Testis (tissue), 3 donors: ENCODE data around the gene EPN1. TPM values are rescaled to one million over a fixed set of nuclear protein-coding genes. Genes with fewer than 3 reads are reported as not detected.

Source experiments
- DNase-seq: peaks from one replicate; pipeline ENCODE4 v3.0.0-alpha.2; 2019
- H3K27ac ChIP-seq, 2 donors: fragments of 200-600 bp; sonication (generic); one replicate each; pipeline ENCODE4 v1.5.1; 2019
- H3K27me3 ChIP-seq: fragments of 200-600 bp; sonication (generic); one replicate; pipeline ENCODE4 v1.5.1; 2019
- H3K36me3 ChIP-seq: fragments of 200-600 bp; sonication (generic); one replicate; pipeline ENCODE4 v1.5.1; 2017; ENCODE audit warnings: low read depth; ENCODE audit errors: missing control alignments
- H3K4me1 ChIP-seq: fragments of 200-600 bp; sonication (generic); one replicate; pipeline ENCODE4 v1.5.1; 2019
- H3K4me3 ChIP-seq, 2 donors: fragments of 200-600 bp; sonication (generic); one replicate each; pipeline ENCODE4 v1.5.1; 2017 to 2019
- H3K9me3 ChIP-seq: fragments of 200-600 bp; sonication (generic); one replicate; pipeline ENCODE4 v1.5.1; 2017
- CTCF ChIP-seq, 3 experiments: fragments of 450-650 bp in 2 of 3; fragments of 200-600 bp in 1 of 3; sonication (generic) in 1 of 3; IDR thresholded peaks; one replicate each; pipeline ENCODE4 v1.5.1; 2016 to 2019; ENCODE audit warnings: antibody characterized with exemption in 3 of 3, mild to moderate bottlenecking in 2 of 3, moderate library complexity in 1 of 3
- POLR2A ChIP-seq: fragments of 450-650 bp; IDR thresholded peaks from one replicate; pipeline ENCODE4 v1.6.1; 2017; ENCODE audit warnings: antibody characterized with exemption, mild to moderate bottlenecking, moderate library complexity
- WGBS, 2 donors: methylation state at CpG; one replicate each; pipeline ENCODE4 v1.1.5; 2018; 5-methylcytosine and 5-hydroxymethylcytosine counted together
- intact Hi-C: fragments of 100-400 bp; cut with DNase I; formaldehyde crosslinking; loops from one replicate; pipeline ENCODE4 v1.15.1; 2023; ENCODE audit warnings: low total_unique reads
- polyA plus RNA-seq: library from polyadenylated mRNA; stranded (reverse); fragments of 350-450 nt; fragmentation: Illumina TruSeq; extraction: RNeasy Lipid Tissue Mini Kit (QIAGEN cat#74804); gene quantifications from one replicate; pipeline ENCODE4 v1.2.3, GENCODE V29; 2014; ENCODE audit warnings: low read depth, low replicate concordance; ENCODE audit not compliant: insufficient read depth
- total RNA-seq, 2 donors: library from RNA; depleted of rRNA; stranded (reverse); fragments of >200 nt; gene quantifications; one replicate each; pipeline ENCODE4 v1.2.3, GENCODE V29; 2016

Gene EPN1
- total and polyA plus RNA-seq, 3 donors from 2014 or later = 134 to 303 (median 176) TPM

- peaks cover 27% of the 10 kb centered on the region for H3K4me1 ChIP-seq
- H3K36me3 ChIP-seq = no peaks in the 10 kb centered on the region
- intact Hi-C loops = no loop called here
- H3K27me3 ChIP-seq = no peaks in the 10 kb centered on the region
- H3K9me3 ChIP-seq = no peaks in the 10 kb centered on the region
- TF ChIP-seq POLR2A = no peak
- no peak for TF ChIP-seq CTCF (IDR thresholded peaks at IDR 0.05)
- peak overlapping the region; percentile 10 to 56 for H3K27ac ChIP-seq
- H3K4me3 ChIP-seq = no peak overlapping the region
- 84 to 85% methylated on average over 32 to 35 of the region's 35 CpGs for WGBS, 2 donors
- no peak for DNase-seq
Measured at GRCh38 chr19:55689411-55690108, 14.5 kb downstream of the EPN1 start.

- no peak for TF ChIP-seq CTCF (IDR thresholded peaks at IDR 0.05)
- TF ChIP-seq POLR2A = no peak
- Histone ChIP-seq H3K27me3 (no peaks in the 10 kb centered on the region), H3K9me3 (no peaks in the 10 kb centered on the region), H3K27ac (no peak overlapping the region), H3K36me3 (no peaks in the 10 kb centered on the region), H3K4me3 (no peak overlapping the region), H3K4me1 (peaks cover 27% of the 10 kb centered on the region)
- 91 to 92% methylated on average over 15 to 24 of the region's 25 CpGs for WGBS, 2 donors
- intact Hi-C loops = no loop called here
- no peak for DNase-seq
Measured at GRCh38 chr19:55690109-55690768, 15.2 kb downstream of the EPN1 start.

GRCh38 chr19:55690769-55691545 is 15.9 kb downstream of the EPN1 start:
- intact Hi-C loops = no loop called here
- WGBS, 2 donors = 92 to 93% methylated on average over 23 to 31 of the region's 31 CpGs
- no peak for TF ChIP-seq POLR2A
- TF ChIP-seq CTCF (IDR thresholded peaks at IDR 0.05) = no peak

GRCh38 chr19:55691561-55692481 is 16.8 kb downstream of the EPN1 start:
- peaks cover 21% of the 10 kb centered on the region for H3K4me1 ChIP-seq

More at GRCh38 chr19:55690769-55691545, 15.9 kb downstream of the EPN1 start:
- H3K4me3 ChIP-seq = no peak overlapping the region
- peaks cover 27% of the 10 kb centered on the region for H3K4me1 ChIP-seq
- H3K9me3 ChIP-seq = no peaks in the 10 kb centered on the region
- DNase-seq = no peak
- no peaks in the 10 kb centered on the region for H3K36me3 ChIP-seq
- no peaks in the 10 kb centered on the region for H3K27me3 ChIP-seq
- H3K27ac ChIP-seq = no peak overlapping the region

More at GRCh38 chr19:55691561-55692481, 16.8 kb downstream of the EPN1 start:
- Histone ChIP-seq H3K36me3 (no peaks in the 10 kb centered on the region), H3K27me3 (no peaks in the 10 kb centered on the region), H3K9me3 (no peaks in the 10 kb centered on the region), H3K4me3 (no peak overlapping the region), H3K27ac (no peak overlapping the region)
- WGBS, 2 donors = 86 to 94% methylated on average over 21 to 29 of the region's 31 CpGs
- intact Hi-C loops = no loop called here
- TF ChIP-seq CTCF (IDR thresholded peaks at IDR 0.05) (no peak), POLR2A (no peak)
- no peak for DNase-seq
